ENCODE measurements around the gene NEBL. TPM values are rescaled to one million over a fixed set of nuclear protein-coding genes. Genes with fewer than 3 reads are reported as not detected.
A peak's percentile ranks its signal among the peaks of the same experiment; 100 is the strongest.

NEBL gene
- total RNA-seq, 1 donor from 2014 or later, result 77.6 TPM

DNA sequence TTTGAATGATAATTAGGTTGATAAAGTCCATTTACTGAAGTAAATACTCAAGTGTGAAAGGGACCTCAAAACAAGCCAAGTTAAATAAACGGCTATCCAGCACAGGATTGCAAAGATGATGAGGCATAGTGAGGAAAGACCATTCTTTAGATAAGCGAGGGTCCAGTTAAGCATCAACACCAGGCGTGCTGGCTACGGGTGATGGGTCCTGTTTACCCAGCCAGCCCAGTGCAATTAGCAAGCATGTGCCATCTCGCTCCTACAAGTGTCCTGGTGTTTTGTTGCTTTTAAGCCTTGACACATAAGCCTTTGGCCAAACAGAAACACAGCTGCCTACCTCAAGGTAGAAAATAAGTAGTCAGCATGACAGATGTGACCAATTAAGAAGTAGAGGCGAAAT lies 7.1 kb downstream of the NEBL start:
- Histone ChIP-seq H3K36me3 (no peaks in the 10 kb centered on the region), H3K4me3 (no peak overlapping the region), H3K9ac (no peak overlapping the region), H3K4me2 (no peak overlapping the region), H3K9me3 (ENCODE audit: low read depth) (no peaks in the 10 kb centered on the region), H3K4me1 (peaks cover 13% of the 10 kb centered on the region), H3K27ac (no peak overlapping the region), H4K20me1 (ENCODE audit: low read depth) (no peaks in the 10 kb centered on the region), H2AFZ (replicated peaks) (no peak overlapping the region), H3K79me2 (ENCODE audit: low read depth) (no peaks in the 10 kb centered on the region), H3K27me3 (no peaks in the 10 kb centered on the region), H3F3A (ENCODE audit: low read depth) (peaks cover 5% of the 10 kb centered on the region)
- TF ChIP-seq CTCF (IDR thresholded peaks at IDR 0.05), result no peak
- no peak for TF ChIP-seq EZH2phosphoT487 (IDR thresholded peaks at IDR 0.05)
- no peak for TF ChIP-seq EZH2 (IDR thresholded peaks at IDR 0.05)
- no peaks in the 10 kb centered on the region for H3K9me3 Mint-ChIP-seq
- H3K27me3 Mint-ChIP-seq (ENCODE audit: insufficient read depth, low read depth), result no peaks in the 10 kb centered on the region
- no peak overlapping the region for H3K27ac Mint-ChIP-seq
- no peak for DNase-seq (ENCODE audit: low spot score)
- H3K36me3 Mint-ChIP-seq, result peaks cover 21% of the 10 kb centered on the region
- H3K4me3 Mint-ChIP-seq, result no peak overlapping the region
- H3K4me1 Mint-ChIP-seq, result peaks cover 13% of the 10 kb centered on the region

GRCh38 chr10:20888620-20889330 lies 8.3 kb downstream of the NEBL start:
- H4K20me1 ChIP-seq (ENCODE audit: low read depth), result no peaks in the 10 kb centered on the region
- peaks cover 13% of the 10 kb centered on the region for H3K4me1 ChIP-seq

DNA sequence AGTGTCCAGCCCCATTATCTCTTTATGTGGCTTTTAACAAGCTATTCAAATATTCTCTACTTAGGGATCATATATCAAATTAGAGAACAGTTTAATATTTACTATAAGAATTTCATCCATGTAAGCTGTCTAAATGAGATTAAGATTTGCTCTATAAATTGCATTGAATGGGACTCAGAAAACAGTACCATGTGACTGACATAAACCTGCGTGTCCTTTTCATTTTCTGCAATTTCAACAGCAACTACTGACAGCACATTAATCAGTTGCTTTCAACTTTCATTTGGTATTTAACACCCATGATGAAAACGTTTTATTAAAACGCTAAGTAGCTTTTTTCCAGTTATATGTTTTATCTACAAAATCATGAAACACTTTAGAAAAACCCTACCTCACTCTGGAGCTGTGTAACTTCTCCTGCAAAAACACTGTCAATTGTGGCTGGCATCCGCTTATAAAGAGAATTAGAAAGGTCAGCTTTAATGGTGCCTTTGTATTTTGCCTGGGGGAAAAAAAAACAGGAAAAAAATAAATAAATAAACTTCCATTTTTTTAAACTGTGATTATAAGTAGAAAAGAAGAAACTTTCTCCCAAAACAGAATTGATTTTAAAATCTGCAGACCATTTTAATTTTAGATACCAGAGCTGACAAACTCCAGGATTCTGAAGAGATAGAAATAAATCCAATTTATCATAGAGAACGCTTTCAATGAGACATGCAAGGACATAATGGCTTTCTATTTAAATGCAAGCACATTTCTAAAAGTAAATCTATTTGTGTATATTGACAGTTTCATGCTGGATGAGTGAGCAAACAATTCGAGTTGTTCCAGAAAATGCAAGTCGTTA lies 9.2 kb downstream of the NEBL start:
- Histone ChIP-seq H3K4me3 (no peak overlapping the region), H3K9me3 (ENCODE audit: low read depth) (no peaks in the 10 kb centered on the region), H3K4me1 (peaks cover 16% of the 10 kb centered on the region), H2AFZ (replicated peaks) (no peak overlapping the region), H3K4me2 (no peak overlapping the region), H3K9ac (no peak overlapping the region), H3K27me3 (no peaks in the 10 kb centered on the region), H3K36me3 (no peaks in the 10 kb centered on the region), H3K79me2 (ENCODE audit: low read depth) (no peaks in the 10 kb centered on the region), H3K27ac (no peak overlapping the region), H3F3A (ENCODE audit: low read depth) (peaks cover 5% of the 10 kb centered on the region), H4K20me1 (ENCODE audit: low read depth) (no peaks in the 10 kb centered on the region)
- Mint-ChIP-seq H3K27me3 (ENCODE audit: insufficient read depth, low read depth) (no peaks in the 10 kb centered on the region), H3K9me3 (no peaks in the 10 kb centered on the region), H3K36me3 (peaks cover 19% of the 10 kb centered on the region), H3K27ac (no peak overlapping the region), H3K4me1 (peaks cover 13% of the 10 kb centered on the region), H3K4me3 (no peak overlapping the region)
- no peak for TF ChIP-seq EZH2phosphoT487 (IDR thresholded peaks at IDR 0.05)
- TF ChIP-seq EZH2 (IDR thresholded peaks at IDR 0.05), result no peak
- no peak for TF ChIP-seq CTCF (IDR thresholded peaks at IDR 0.05)
- no peak for DNase-seq (ENCODE audit: low spot score)

More at GRCh38 chr10:20888620-20889330, 8.3 kb downstream of the NEBL start:
- Histone ChIP-seq H3F3A (ENCODE audit: low read depth) (peaks cover 5% of the 10 kb centered on the region), H3K27ac (no peak overlapping the region), H3K4me3 (no peak overlapping the region), H3K27me3 (no peaks in the 10 kb centered on the region), H3K4me2 (no peak overlapping the region), H3K9me3 (ENCODE audit: low read depth) (no peaks in the 10 kb centered on the region), H3K36me3 (no peaks in the 10 kb centered on the region), H2AFZ (replicated peaks) (no peak overlapping the region), H3K9ac (no peak overlapping the region), H3K79me2 (ENCODE audit: low read depth) (no peaks in the 10 kb centered on the region)
- TF ChIP-seq CTCF (IDR thresholded peaks at IDR 0.05) (peak; percentile 9), EZH2 (IDR thresholded peaks at IDR 0.05) (no peak), EZH2phosphoT487 (IDR thresholded peaks at IDR 0.05) (no peak)
- Mint-ChIP-seq H3K4me1 (peaks cover 13% of the 10 kb centered on the region), H3K4me3 (no peak overlapping the region), H3K27me3 (ENCODE audit: insufficient read depth, low read depth) (no peaks in the 10 kb centered on the region), H3K27ac (no peak overlapping the region), H3K9me3 (no peaks in the 10 kb centered on the region), H3K36me3 (peaks cover 19% of the 10 kb centered on the region)
- no peak for DNase-seq (ENCODE audit: low spot score)
